ENCODE measurements around the gene CADPS2.

CADPS2 gene

GRCh38 chr7:122738947-122739346 is 147.3 kb downstream of the CADPS2 start:
- H3K36me3 ChIP-seq (replicated peaks; ENCODE audit: insufficient read depth, low read length) = peaks cover 5% of the 10 kb centered on the region; the same call in 1 of the 2 replicates
- no peaks in the 10 kb centered on the region for H3K27me3 ChIP-seq (replicated peaks; ENCODE audit: insufficient read depth, low read length)
- H3K4me2 ChIP-seq (ENCODE audit: low read depth, low read length) = no peak overlapping the region
- DNase-seq = no peak
- H3K9me2 ChIP-seq (replicated peaks; ENCODE audit: insufficient read depth, low read length) = no peaks in the 10 kb centered on the region
- H3K9me3 ChIP-seq (replicated peaks; ENCODE audit: insufficient read depth, low read length) = no peaks in the 10 kb centered on the region
- peaks cover 15% of the 10 kb centered on the region for H3K79me2 ChIP-seq (ENCODE audit: low read length)
- peaks cover 4% of the 10 kb centered on the region for H3K4me1 ChIP-seq (ENCODE audit: low read length)
- no peaks in the 10 kb centered on the region for H4K20me1 ChIP-seq (ENCODE audit: insufficient read depth, low read length)
- no peak overlapping the region for H3K27ac ChIP-seq (ENCODE audit: low read length)
- H3K4me3 ChIP-seq (ENCODE audit: low read length) = no peak overlapping the region
- H3F3A ChIP-seq (ENCODE audit: insufficient read depth, low read length) = no peaks in the 10 kb centered on the region
- H3K9ac ChIP-seq (ENCODE audit: low read length) = no peak overlapping the region
- TF ChIP-seq EZH2 (optimal IDR thresholded peaks at IDR 0.05; ENCODE audit: low read depth, low read length) = no peak
- no peak for TF ChIP-seq EZH2phosphoT487 (IDR thresholded peaks at IDR 0.05; ENCODE audit: low read length)
- TF ChIP-seq CTCF (IDR thresholded peaks at IDR 0.05; ENCODE audit: low read length) = no peak
- no peak overlapping the region for H2AFZ ChIP-seq (ENCODE audit: low read length)

GRCh38 chr7:122736183-122736582 is 150.1 kb downstream of the CADPS2 start:
- H4K20me1 ChIP-seq (ENCODE audit: insufficient read depth, low read length) = no peaks in the 10 kb centered on the region
- no peak overlapping the region for H2AFZ ChIP-seq (ENCODE audit: low read length)
- H3K9me3 ChIP-seq (replicated peaks; ENCODE audit: insufficient read depth, low read length) = no peaks in the 10 kb centered on the region
- H3K27me3 ChIP-seq (replicated peaks; ENCODE audit: insufficient read depth, low read length) = no peaks in the 10 kb centered on the region
- no peak overlapping the region for H3K4me3 ChIP-seq (ENCODE audit: low read length)
- H3K4me2 ChIP-seq (ENCODE audit: low read depth, low read length) = no peak overlapping the region
- no peaks in the 10 kb centered on the region for H3K9me2 ChIP-seq (replicated peaks; ENCODE audit: insufficient read depth, low read length)
- no peak overlapping the region for H3K9ac ChIP-seq (ENCODE audit: low read length)
- peaks cover 5% of the 10 kb centered on the region; the same call in 1 of the 2 replicates for H3K36me3 ChIP-seq (replicated peaks; ENCODE audit: insufficient read depth, low read length)
- DNase-seq = no peak
- no peak overlapping the region for H3K27ac ChIP-seq (ENCODE audit: low read length)
- no peak for TF ChIP-seq EZH2 (optimal IDR thresholded peaks at IDR 0.05; ENCODE audit: low read depth, low read length)
- TF ChIP-seq CTCF (IDR thresholded peaks at IDR 0.05; ENCODE audit: low read length) = no peak
- peaks cover 20% of the 10 kb centered on the region for H3K79me2 ChIP-seq (ENCODE audit: low read length)
- H3K4me1 ChIP-seq (ENCODE audit: low read length) = no peaks in the 10 kb centered on the region
- no peaks in the 10 kb centered on the region for H3F3A ChIP-seq (ENCODE audit: insufficient read depth, low read length)

GRCh38 chr7:122727759-122728158 is 158.5 kb downstream of the CADPS2 start:
- no peak overlapping the region for H2AFZ ChIP-seq (ENCODE audit: low read length)
- no peaks in the 10 kb centered on the region for H3K27me3 ChIP-seq (replicated peaks; ENCODE audit: insufficient read depth, low read length)
- H3K9me3 ChIP-seq (replicated peaks; ENCODE audit: insufficient read depth, low read length) = no peaks in the 10 kb centered on the region
- no peaks in the 10 kb centered on the region for H4K20me1 ChIP-seq (ENCODE audit: insufficient read depth, low read length)
- TF ChIP-seq CTCF (IDR thresholded peaks at IDR 0.05; ENCODE audit: low read length) (no peak), EZH2 (optimal IDR thresholded peaks at IDR 0.05; ENCODE audit: low read depth, low read length) (no peak), EZH2phosphoT487 (IDR thresholded peaks at IDR 0.05; ENCODE audit: low read length) (no peak)
- H3K9me2 ChIP-seq (replicated peaks; ENCODE audit: insufficient read depth, low read length) = no peaks in the 10 kb centered on the region
- H3K79me2 ChIP-seq (ENCODE audit: low read length) = peaks cover 38% of the 10 kb centered on the region
- peak overlapping the region; percentile 3; the same call in 1 of the 2 replicates for H3K4me3 ChIP-seq (ENCODE audit: low read length)
- peaks cover 21% of the 10 kb centered on the region for H3K4me1 ChIP-seq (ENCODE audit: low read length)
- H3K4me2 ChIP-seq (ENCODE audit: low read depth, low read length) = peak overlapping the region; percentile 23
- H3K36me3 ChIP-seq (replicated peaks; ENCODE audit: insufficient read depth, low read length) = no peaks in the 10 kb centered on the region
- H3K27ac ChIP-seq (ENCODE audit: low read length) = peak overlapping the region; percentile 4; the same call in 1 of the 2 replicates
- H3K9ac ChIP-seq (ENCODE audit: low read length) = no peak overlapping the region
- H3F3A ChIP-seq (ENCODE audit: insufficient read depth, low read length) = peaks cover 7% of the 10 kb centered on the region; the same call in 1 of the 2 replicates
- no peak for DNase-seq

All from MM.1S (cell line).